TTC549 (cell line): Measurements from ENCODE around the gene WDR18.
"Not testable (repeated sequence)": the region's sequence is repeated elsewhere in the genome, so short reads cannot be mapped to it uniquely, and the experiment has no call there.

ENCODE experiments used
- FAIRE-seq: peaks from 2 replicates; lab custom pipeline; 2012; peaks lifted over from hg19 to GRCh38; lab: Jason Lieb, UNC

The WDR18 gene

GRCh38 chr19:950352-951066, 33.6 kb upstream of the WDR18 start:
- no peak for FAIRE-seq

GRCh38 chr19:952049-952679, 32.0 kb upstream of the WDR18 start:
- no peak for FAIRE-seq

- no peak for FAIRE-seq
Observed at GRCh38 chr19:952680-953444, 31.3 kb upstream of the WDR18 start.

GRCh38 chr19:953445-954271, 30.5 kb upstream of the WDR18 start:
- no peak for FAIRE-seq

- FAIRE-seq: no peak
Observed at GRCh38 chr19:954272-954671, 29.9 kb upstream of the WDR18 start.

- FAIRE-seq: no peak
Observed at GRCh38 chr19:954672-955494, 29.3 kb upstream of the WDR18 start.

- no peak for FAIRE-seq
Observed at GRCh38 chr19:955803-956765, 28.1 kb upstream of the WDR18 start.

GRCh38 chr19:956766-957440, 27.2 kb upstream of the WDR18 start:
- FAIRE-seq: no peak

- not testable (repeated sequence) for FAIRE-seq
Observed at GRCh38 chr19:957578-957977, 26.6 kb upstream of the WDR18 start.

- FAIRE-seq: no peak
Observed at GRCh38 chr19:958967-959855, 24.9 kb upstream of the WDR18 start.

GRCh38 chr19:960020-960419, 24.1 kb upstream of the WDR18 start:
- no peak for FAIRE-seq

GRCh38 chr19:960601-960938, 23.6 kb upstream of the WDR18 start:
- no peak for FAIRE-seq

GRCh38 chr19:961866-962620, 22.1 kb upstream of the WDR18 start:
- FAIRE-seq: no peak

GRCh38 chr19:962683-963400, 21.3 kb upstream of the WDR18 start:
- FAIRE-seq: no peak

- no peak for FAIRE-seq
Observed at GRCh38 chr19:963486-963951, 20.6 kb upstream of the WDR18 start.

- FAIRE-seq: no peak
Observed at GRCh38 chr19:964116-964520, 20.0 kb upstream of the WDR18 start.
